Liver (tissue), 9 donors: ENCODE measurements around the gene GNG2. TPM values are rescaled to one million over a fixed set of nuclear protein-coding genes. Genes with fewer than 3 reads are reported as not detected.

ENCODE experiments used
- DNase-seq: peaks from one replicate; pipeline ENCODE4 v3.0.0-alpha.2; 2017; ENCODE audit warnings: low spot score
- H3K27ac ChIP-seq, 2 donors: one replicate each; pipeline ENCODE4 v1.7.0; 2013; ENCODE audit warnings: inconsistent platforms in 2 of 2, low read length in 2 of 2, control low read depth in 1 of 2, low read depth in 1 of 2, mild to moderate bottlenecking in 1 of 2
- H3K27me3 ChIP-seq, 4 donors: one replicate each; pipeline versions ENCODE4 v1.6.1 to v1.7.0; 2013; ENCODE audit warnings: low read length in 3 of 4, inconsistent platforms in 1 of 4, mild to moderate bottlenecking in 1 of 4, moderate library complexity in 1 of 4; ENCODE audit not compliant: control insufficient read depth in 4 of 4, insufficient read depth in 4 of 4
- H3K36me3 ChIP-seq, 4 donors: one replicate each; pipeline versions ENCODE4 v1.6.1 to v1.7.0; 2013; ENCODE audit warnings: low read length in 3 of 4, mild to moderate bottlenecking in 3 of 4, low read depth in 1 of 4, moderate library complexity in 1 of 4; ENCODE audit not compliant: control insufficient read depth in 4 of 4, insufficient read depth in 3 of 4
- H3K4me1 ChIP-seq, 4 donors: one replicate each; pipeline versions ENCODE4 v1.6.1 to v1.7.0; 2013; ENCODE audit warnings: low read length in 3 of 4, mild to moderate bottlenecking in 3 of 4, moderate library complexity in 1 of 4; ENCODE audit not compliant: control insufficient read depth in 4 of 4, insufficient read depth in 4 of 4
- H3K4me3 ChIP-seq, 3 donors: one replicate each; pipeline versions ENCODE4 v1.6.1 to v1.7.0; 2013; ENCODE audit warnings: low read length in 3 of 3, control low read depth in 1 of 3, low read depth in 1 of 3, mild to moderate bottlenecking in 1 of 3
- H3K9ac ChIP-seq, 2 donors: one replicate each; pipeline ENCODE4 v1.7.0; 2013; ENCODE audit warnings: low read length in 2 of 2, mild to moderate bottlenecking in 2 of 2, moderate library complexity in 2 of 2, control low read depth in 1 of 2, low read depth in 1 of 2
- H3K9me3 ChIP-seq, 4 donors: one replicate each; pipeline versions ENCODE4 v1.6.1 to v1.7.0; 2013; ENCODE audit warnings: low read length in 3 of 4; ENCODE audit not compliant: control insufficient read depth in 4 of 4
- ATF3 ChIP-seq: IDR thresholded peaks from 2 replicates; pipeline ENCODE4 v1.6.1; 2016; ENCODE audit warnings: antibody characterized with exemption
- CTCF ChIP-seq: fragments of 150-350 bp; IDR thresholded peaks from 2 replicates; pipeline ENCODE4 v1.5.1; 2017; ENCODE audit warnings: improper control_type of control experiment, low read depth, low read length; ENCODE audit not compliant: missing input control
- EGR1 ChIP-seq, 2 donors: IDR thresholded peaks; 2 replicates each; pipeline ENCODE4 v1.6.1; 2016 to 2018; ENCODE audit warnings: antibody characterized with exemption in 2 of 2, low read depth in 2 of 2
- FOXA1 ChIP-seq: IDR thresholded peaks from 2 replicates; pipeline ENCODE4 v1.6.1; 2016; ENCODE audit warnings: antibody characterized with exemption
- FOXA2 ChIP-seq: IDR thresholded peaks from 2 replicates; pipeline ENCODE4 v1.6.1; 2016; ENCODE audit warnings: antibody characterized with exemption
- GABPA ChIP-seq, 2 donors: IDR thresholded peaks in 1 of 2; conservative IDR thresholded peaks in 1 of 2; 2 replicates each; pipeline ENCODE4 v1.6.1; 2016; ENCODE audit warnings: antibody characterized with exemption in 2 of 2, mild to moderate bottlenecking in 1 of 2, moderate library complexity in 1 of 2
- HNF4A ChIP-seq, 2 donors: conservative IDR thresholded peaks; 2 replicates each; pipeline ENCODE4 v1.6.1; 2016; ENCODE audit warnings: antibody characterized with exemption in 2 of 2, mild to moderate bottlenecking in 2 of 2
- HNF4G ChIP-seq: IDR thresholded peaks from 2 replicates; pipeline ENCODE4 v1.6.1; 2016; ENCODE audit warnings: antibody characterized with exemption
- JUND ChIP-seq, 2 donors: IDR thresholded peaks; 2 replicates each; pipeline ENCODE4 v1.6.1; 2016; ENCODE audit warnings: antibody characterized with exemption in 2 of 2
- MAX ChIP-seq: IDR thresholded peaks from 2 replicates; pipeline ENCODE4 v1.6.1; 2016; ENCODE audit warnings: antibody characterized with exemption
- NR2F2 ChIP-seq: IDR thresholded peaks from 2 replicates; pipeline ENCODE4 v1.6.1; 2016; ENCODE audit warnings: antibody characterized with exemption
- RAD21 ChIP-seq, 2 donors: IDR thresholded peaks; 2 replicates each; pipeline ENCODE4 v1.6.1; 2016; ENCODE audit warnings: antibody characterized with exemption in 2 of 2, mild to moderate bottlenecking in 2 of 2
- REST ChIP-seq: IDR thresholded peaks from 2 replicates; pipeline ENCODE4 v1.6.1; 2016; ENCODE audit warnings: antibody characterized with exemption, mild to moderate bottlenecking
- RXRA ChIP-seq, 2 donors: IDR thresholded peaks; 2 replicates each; pipeline ENCODE4 v1.6.1; 2017 to 2018; ENCODE audit warnings: antibody characterized with exemption in 2 of 2, mild to moderate bottlenecking in 1 of 2
- SP1 ChIP-seq: IDR thresholded peaks from 2 replicates; pipeline ENCODE4 v1.6.1; 2018; ENCODE audit warnings: antibody characterized with exemption, mild to moderate bottlenecking
- TAF1 ChIP-seq: conservative IDR thresholded peaks from 2 replicates; pipeline ENCODE4 v1.6.1; 2016; ENCODE audit warnings: antibody characterized with exemption, mild to moderate bottlenecking
- YY1 ChIP-seq: IDR thresholded peaks from 2 replicates; pipeline ENCODE4 v1.6.1; 2016; ENCODE audit warnings: antibody characterized with exemption, mild to moderate bottlenecking
- ZBTB33 ChIP-seq: IDR thresholded peaks from 2 replicates; pipeline ENCODE4 v1.6.1; 2016; ENCODE audit warnings: antibody characterized with exemption
- WGBS: extraction: QIAGEN DNeasy Blood & Tissue Kit; methylation state at CpG from one replicate; pipeline ENCODE4 v1.1.7; 2013; 5-methylcytosine and 5-hydroxymethylcytosine counted together
- polyA plus RNA-seq, 2 donors: library from polyadenylated mRNA; stranded (reverse) in 1 of 2; unstranded in 1 of 2; fragments of 200-250 nt in 1 of 2; fragments of >200 nt in 1 of 2; fragmentation: Nextera tagmentation in 1 of 2; extraction: Ambion mirVana in 1 of 2; gene quantifications; one replicate each; pipeline versions ENCODE4 v1.2.1 to v1.2.3, GENCODE V29; 2013 to 2015
- total RNA-seq, 2 donors: library from RNA; depleted of rRNA; stranded (reverse); fragments of >200 nt; gene quantifications; one replicate each; pipeline ENCODE4 v1.2.3, GENCODE V29; 2014
- donor health status: healthy.
- donor health status: healthy.
- donor health status: healthy.
- donor health status: healthy.
- donor health status: healthy.

GNG2 gene
- total and polyA plus RNA-seq, 4 donors = 3.5 to 11.2 (median 4.4) TPM

- H3K9ac ChIP-seq = no peak overlapping the region
These were observed 23.9 kb downstream of the GNG2 start for GRCh38 chr14:51884086-51884927.

More at GRCh38 chr14:51884086-51884927, 23.9 kb downstream of the GNG2 start:
- TF ChIP-seq HNF4A (conservative IDR thresholded peaks at IDR 0.05) (no peak), RAD21 (IDR thresholded peaks at IDR 0.05) (peak in 1 of 2 donors; percentile 17), JUND (IDR thresholded peaks at IDR 0.05) (no peak), YY1 (no peak), ZBTB33 (no peak), SP1 (peak; percentile 21), NR2F2 (peak; percentile 91), TAF1 (no peak), REST (no peak), MAX (no peak), ATF3 (no peak), CTCF (no peak), EGR1 (IDR thresholded peaks at IDR 0.05; ENCODE audit: low read depth in 2 of 2) (no peak), RXRA (IDR thresholded peaks at IDR 0.05) (peak; percentile 64 to 66), FOXA2 (no peak), GABPA (IDR thresholded peaks at IDR 0.05 in 1 of 2, conservative IDR thresholded peaks at IDR 0.05 in 1 of 2) (no peak), FOXA1 (no peak), HNF4G (no peak)
- Histone ChIP-seq H3K4me1 (no peaks in the 10 kb centered on the region), H3K27ac (peak overlapping the region; percentile 34 to 39), H3K4me3 (no peak overlapping the region), H3K9me3 (no peaks in the 10 kb centered on the region), H3K27me3 (peaks cover 0 to 11% (median 0%) of the 10 kb centered on the region in 4 donors), H3K36me3 (no peaks in the 10 kb centered on the region)
- WGBS = 41% methylated on average over 7 of the region's 7 CpGs
- DNase-seq = no peak
